GM19397 (cell line): Measurements from ENCODE around the gene CELSR3.

Experiments
- ATAC-seq: cut with Tn5 transposase; IDR thresholded peaks from one replicate; pipeline ENCODE4 v1.9.1; 2021; ENCODE audit warnings: mild to moderate bottlenecking, moderate library complexity; ENCODE audit not compliant: unreplicated experiment

Gene CELSR3

DNA sequence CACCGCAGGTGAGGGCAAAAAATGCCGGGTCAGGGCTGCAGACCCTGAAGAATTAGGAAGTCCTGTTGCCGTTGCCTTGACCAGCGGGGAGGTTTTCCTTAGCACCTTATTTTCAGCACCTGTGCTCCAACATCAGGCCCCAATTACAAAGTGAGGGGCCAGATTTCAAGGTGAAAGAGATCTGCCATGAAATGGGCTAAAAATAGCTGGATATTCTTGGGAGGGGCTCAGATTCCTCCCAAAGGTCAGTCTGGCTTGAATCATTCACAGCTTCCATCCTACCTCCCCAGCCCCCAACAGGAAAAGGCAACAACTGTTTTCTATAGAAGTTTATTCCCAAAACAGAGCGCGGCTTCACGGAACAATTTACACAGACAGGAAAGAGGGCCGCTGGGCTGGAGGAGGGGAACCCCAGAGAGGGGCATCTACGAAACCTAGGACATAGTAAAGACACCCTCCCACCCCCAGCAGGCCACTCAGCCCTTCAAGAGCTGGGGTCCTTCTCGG lies 26.5 kb downstream of the CELSR3 start:
- ATAC-seq = no peak

DNA sequence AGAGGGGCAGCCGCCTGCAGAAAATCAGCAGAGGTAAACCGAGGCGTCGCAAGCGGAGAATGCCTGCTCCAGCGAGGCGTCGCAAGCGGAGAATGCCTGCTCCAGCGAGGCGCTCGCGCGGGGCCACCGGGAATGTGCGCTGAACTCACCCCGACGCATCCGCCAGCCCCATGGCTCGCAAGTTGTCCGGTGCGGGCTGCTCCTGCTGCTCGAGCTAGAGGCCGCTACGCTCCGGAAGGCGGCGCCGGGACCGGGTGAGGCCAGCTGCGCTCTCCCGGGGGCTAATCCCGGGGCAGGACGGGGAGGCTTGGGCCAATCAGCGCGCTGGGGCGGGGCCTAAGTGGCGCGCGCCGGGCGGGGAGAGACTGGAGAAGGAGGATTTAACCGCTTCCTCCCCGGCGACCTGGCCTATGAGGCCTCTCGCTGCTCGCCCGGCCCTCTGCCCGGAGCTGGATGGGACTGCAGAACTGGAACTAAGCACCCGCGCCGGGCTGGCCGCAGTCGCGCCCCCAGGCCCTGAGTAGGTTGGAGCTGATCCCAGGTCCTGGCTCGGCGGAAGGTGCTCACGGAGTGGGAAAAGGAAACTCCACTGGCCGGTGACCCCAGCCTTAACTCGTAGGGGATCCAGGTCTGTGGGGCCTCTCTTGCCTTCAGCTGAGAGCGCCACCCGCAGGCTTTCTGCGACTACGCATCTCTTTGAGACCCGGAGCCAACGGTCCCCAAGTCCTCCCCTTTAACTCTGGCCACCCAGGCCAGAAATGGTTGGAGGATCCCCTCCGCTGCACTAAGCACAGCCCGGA lies 27.3 kb downstream of the CELSR3 start, which contains the start of gene SLC26A6:
TSS of gene SLC26A6 (minus strand) at position 240 of the 800 bp plus-strand sequence. CDS start at position 172, 68 bp downstream.
- peak; percentile 86 for ATAC-seq

DNA sequence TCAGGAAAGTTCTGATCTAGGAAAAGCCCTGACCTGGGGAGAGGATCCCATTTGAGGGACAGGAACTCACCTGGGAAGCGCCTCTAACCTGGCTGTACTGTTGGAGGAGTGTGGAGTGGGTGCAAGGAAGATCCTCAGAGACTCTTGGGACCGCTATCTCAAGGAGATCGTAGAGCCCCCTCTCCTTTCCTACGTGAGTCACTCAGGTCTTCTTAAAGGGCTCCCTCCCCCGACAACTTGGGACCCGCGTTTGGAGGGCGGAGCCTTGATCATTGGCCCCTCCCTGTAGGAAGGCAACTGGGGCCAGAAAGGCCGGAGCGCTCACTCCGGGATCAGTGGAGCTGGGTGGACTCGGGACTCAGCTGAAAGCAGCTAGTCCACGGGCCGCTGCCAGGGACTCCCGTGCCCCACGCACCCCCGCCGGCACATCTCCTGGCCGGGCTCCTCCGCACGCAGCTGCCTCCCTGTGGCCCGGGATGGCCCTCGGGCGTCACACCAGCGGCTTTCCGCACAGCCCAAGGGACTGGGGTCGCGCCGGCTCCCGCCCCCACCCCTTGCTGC lies 27.9 kb downstream of the CELSR3 start:
- peak; percentile 17 for ATAC-seq

DNA sequence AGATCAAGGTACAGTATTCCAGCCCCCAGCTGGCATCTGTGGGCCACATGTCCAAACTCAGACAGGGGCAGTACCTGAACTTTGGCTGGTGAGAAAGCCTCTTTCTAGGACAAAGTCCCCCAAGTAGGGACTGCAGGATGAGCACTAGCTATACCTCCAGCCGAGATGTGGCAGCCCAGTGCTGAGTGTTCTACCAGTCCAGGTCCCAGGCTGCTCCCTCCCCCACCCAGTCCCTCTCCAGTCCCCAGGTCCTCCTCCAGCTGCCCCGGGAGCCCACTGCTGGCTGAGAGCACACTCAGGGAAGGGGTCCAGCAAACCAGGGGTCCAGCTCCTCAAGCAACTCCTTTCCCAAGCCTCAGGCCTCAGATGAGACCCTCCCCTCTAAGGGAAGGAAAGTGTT lies 28.9 kb downstream of the CELSR3 start:
- no peak for ATAC-seq

DNA sequence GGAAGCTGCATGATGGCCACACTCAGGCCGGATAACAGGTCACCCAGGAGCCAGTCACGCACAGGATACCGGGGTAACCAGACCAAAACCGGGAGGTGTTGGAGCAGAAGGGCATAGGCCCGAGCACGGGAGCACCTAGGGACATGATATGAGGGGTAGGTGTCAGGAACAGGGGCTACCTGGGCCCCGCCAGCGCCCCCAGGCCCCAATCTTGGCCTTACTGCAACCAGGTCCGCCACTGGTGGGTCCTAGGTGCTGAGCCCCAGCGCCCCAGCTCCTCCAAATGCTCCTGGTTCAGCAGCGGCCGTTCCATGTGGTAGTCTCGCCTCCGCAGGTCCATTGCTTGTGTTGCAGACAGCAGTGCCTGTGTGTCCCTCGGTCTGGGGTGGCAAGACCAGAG lies 29.4 kb downstream of the CELSR3 start:
- ATAC-seq = no peak

DNA sequence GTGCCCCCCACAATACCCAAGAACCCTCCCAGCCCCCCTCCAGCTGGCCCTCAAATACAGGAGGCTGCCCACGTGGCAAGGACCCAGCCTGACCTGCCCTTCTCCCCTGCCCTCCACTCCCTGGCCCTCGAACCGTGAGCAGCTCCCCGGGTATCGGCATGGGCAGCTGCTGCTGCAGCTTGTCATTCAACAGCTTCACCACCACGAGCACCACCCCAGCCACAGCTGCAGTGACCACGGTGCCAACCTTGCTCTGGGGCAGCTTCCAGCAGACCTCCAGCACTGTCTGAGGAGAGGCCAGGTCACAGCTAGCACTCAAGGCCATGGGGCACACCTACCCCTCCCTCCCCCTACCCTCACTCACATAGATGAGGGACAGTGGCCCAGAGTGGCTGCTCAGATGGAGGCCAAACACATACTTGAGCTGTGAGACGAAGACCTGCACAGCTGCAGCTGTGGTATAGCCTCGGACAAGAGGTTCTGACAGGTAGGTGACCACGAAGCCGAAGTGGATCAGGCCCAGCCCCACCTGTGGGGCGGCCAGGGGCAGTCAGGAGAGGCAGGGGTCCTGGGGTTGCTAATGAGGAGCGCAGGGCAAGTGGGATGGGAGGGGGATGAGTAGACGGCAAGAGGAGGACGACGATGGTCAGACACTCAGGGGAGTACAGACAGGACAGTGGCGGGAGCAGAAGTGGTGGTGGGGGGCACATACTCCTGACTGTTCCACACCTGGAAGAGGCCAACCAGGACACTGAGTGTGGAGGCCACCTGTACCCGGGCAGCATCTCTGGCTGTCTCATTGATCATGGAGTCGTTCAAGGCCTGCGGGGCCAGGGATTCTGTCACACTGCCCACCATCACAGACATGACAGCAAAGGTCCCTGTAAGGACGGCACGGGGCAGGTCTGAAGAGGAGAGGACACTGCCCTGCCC lies 30.9 kb downstream of the CELSR3 start:
- no peak for ATAC-seq

DNA sequence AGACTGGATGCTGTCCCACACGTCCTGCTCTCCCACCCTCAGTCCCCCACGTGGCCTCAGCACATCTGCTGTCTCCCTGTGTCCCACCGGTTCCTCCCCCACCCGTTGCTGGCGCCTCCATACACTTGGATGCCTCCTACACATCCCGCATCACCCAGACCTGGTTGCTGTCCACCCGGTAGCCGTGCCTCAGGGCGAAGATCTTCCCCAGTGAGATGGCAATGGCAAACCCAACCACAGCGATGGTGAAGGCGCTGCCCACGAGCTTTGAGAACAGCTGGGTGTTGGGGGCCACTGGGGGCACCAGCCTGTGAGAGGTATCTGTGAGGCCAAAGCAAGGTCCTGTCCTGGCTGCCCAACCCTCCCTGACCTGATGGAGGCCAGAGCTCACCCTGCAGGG lies 31.9 kb downstream of the CELSR3 start:
- no peak for ATAC-seq

DNA sequence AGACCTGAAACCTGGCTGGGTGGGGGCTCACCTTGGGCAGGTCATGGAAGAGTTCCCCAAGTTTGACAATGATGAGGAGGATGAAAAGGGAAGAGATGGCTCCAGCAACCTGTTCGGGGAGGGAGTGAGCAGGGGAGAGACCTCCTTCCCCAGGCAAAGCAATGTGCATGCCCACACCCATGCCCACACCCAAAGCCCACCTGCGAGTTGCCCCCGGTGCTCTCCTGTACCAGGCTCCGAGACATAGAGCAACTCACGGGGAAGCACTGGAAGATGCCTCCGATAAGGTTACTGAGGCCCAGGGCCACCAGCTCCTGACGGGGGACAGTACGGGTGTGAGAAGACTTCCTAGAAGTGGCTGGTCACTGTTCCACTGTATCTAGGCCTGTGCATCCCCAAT lies 32.3 kb downstream of the CELSR3 start:
- ATAC-seq = no peak

DNA sequence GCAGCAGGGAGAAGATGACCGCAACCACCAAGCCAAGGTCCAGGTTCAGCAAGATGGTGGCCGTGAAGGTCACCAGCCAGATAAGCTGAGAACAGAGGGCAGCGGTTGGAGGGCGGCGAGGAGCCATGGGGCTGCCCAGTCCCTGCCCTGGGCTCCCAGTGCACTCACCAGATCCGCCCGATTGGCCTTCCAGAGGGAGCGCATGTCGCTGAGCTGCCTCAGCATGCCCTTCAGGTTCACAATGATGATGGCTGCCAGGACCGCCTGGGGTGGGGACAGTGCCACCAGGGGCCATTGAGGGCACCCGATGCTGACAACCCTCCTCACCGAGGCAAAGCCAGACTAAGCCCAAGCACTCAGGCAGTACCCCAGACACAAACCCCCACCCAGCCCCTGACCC lies 32.8 kb downstream of the CELSR3 start:
- no peak for ATAC-seq

DNA sequence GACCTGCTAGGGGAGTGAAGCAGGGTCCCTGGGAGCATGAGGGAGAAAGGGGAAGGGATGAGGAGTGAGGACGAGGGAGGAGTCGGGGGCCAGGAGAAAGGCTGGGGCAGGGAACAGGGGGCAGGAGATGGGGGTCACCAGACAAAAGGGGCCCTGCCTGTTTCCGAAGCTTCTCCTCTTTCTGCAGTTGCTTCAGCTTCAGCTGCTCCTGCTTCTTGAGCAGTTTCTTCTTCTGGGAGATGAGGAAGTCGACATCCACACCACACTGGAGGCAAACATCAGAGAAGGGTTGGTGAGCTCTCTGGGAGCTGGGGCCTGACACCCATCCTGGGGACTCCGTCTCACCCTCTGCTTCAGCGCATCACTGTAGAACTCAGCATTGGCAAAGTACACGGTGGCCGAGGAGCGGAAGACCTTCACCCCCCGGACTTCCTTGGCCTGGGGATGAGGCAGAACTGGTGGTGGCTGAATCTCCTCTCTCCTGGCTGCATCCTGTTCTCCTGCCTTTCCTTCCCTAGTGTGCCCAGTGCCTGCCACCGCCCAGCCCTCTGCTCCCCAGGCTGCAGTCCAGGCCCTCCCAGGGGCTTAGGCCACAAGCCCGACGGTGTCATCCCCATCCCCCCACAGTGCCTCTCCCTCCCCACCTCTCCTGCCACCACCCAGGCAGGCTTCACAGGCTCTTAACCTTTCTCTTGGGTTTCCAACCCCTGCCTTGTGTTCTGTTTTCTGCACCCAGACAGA lies 34.2 kb downstream of the CELSR3 start:
- no peak for ATAC-seq

DNA sequence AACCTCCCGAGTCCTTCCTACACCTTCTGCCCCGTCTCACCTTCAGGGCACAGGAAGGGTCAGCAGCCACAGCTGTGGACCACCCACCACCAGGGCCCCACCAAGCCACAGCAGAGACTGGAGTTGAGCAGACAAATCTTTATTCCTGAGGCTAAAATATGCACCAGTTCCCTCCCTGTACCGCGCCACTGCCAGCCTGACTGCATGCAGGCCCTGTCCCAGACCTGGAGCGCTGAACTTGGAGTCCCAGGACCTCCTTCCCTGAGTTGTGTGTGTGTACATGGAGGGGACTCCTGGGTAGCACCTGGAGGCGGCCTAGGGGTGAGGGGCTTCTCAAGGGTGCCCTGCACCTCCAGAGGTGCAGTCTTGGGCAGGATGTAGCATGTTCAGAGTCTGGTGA lies 37.1 kb downstream of the CELSR3 start:
- no peak for ATAC-seq

DNA sequence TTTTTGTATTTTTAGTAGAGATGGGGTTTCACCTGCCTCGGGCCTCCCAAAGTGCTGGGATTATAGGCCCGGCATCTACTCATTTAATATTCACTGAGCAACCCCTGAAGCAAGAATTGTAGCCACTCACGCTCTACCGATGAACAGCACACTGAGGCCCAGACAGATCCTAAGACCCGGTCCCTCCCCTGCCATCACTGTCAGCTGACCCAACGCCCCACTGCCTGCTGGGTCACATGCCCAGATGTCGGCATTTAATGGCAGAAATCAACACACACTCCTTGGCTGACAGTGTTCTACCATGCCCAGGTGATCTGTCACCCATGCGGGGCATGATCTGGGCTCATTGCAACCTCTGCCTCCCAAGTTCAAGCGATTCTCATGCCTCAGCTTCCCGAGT lies 37.9 kb downstream of the CELSR3 start:
- no peak for ATAC-seq

DNA sequence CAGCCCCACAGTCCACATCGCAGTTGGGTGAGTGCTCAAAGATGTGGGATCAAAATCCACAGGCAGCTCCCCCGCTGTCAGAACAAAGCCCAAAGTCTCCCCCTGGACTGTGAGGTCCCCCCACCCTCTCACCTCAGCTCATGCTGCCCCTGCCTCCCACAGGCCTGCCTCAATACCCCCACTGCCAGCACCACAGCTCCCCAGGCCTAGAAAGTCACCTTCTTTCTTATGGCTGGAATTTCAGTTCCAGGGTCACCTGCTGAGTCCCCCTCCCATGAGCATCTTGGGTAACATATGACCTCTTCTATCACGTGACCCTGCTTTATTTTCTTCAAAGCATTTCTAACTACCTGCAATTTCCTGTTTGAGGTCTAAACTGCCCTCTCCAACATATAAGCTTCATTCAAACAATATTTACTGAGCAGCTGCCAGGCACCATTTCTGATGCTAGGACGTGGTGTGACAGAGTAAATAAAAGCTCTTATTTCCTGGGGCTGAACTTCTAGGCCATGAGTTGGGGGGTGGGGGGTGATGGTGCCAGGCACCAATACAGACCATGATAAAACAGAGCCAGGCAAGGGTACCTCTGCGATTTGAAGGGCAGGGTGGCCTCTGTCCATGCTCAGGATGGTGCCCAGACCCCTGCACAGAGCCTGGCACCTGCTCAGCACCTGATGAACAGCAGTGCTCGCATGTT lies 38.7 kb downstream of the CELSR3 start:
- no peak for ATAC-seq

DNA sequence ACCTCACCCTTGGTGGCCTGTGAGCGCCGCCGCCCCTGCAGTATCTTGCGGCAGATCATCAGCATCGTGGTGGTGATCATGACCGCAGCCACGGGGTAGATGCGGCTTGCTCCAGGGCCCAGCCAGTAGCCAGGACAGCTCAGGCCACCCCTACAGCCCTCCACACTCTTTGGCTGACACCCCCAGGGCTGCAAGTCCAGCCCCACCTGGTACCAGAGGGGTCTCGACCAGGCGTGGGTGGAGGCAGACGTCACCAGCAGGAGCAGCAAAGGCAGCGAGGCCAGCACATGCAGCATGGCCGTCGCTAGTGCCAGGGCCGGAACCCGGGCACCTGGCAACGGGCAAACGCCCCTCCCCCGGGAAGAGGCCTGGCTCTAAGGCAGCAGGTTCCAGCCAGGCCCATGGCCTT lies 41.2 kb downstream of the CELSR3 start, which contains the start of gene TMEM89:
TSS of gene TMEM89 (minus strand) at position 309 of the 409 bp plus-strand sequence. CDS start at position 296, 13 bp downstream.
- no peak for ATAC-seq

DNA sequence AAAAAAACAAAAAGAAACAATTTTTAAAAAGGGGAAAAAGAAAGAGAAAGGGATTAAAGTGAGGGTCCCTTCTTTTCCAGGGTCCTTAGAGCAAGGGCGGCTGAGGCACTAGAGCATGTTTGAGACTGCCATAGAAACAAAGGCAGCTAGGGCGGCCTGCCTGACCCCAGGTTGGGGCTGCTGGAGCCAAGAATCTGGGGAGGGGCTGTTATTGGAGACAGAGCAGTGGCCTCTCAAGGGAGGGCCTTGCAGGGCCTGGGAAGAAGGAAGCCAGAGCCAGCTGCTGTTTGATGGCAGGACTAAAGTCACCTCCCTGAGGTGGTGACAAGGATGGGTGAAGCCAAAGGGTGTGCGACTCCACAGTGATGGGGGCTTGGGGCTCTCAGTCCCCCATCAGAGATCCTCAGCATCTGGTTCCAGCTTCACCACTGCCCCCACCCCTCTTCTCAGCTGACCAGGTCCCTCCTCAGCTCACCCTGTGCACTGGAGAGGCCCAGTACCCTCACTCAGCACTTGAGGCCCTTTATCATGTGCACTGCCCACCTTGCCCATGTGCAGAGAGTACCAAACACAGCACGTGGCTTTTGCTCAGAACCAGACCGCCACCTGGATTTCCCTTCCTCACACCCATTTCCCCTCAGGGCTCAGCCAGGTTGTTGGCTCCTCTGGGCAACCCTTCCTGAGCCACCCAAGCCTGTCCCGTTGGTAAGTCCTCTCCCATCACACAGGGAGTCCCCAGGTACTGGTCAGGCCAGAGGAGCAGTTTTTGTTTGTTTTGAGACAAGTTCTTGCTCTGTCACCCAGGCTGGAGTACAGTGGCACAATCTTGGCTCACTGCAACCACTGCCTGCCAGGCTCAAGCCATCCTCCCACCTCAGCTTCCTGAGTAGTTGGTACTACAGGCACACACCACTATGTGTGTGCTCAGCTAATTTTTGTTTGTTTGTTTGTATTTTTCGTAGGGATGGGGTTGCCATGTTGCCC lies 42.9 kb downstream of the CELSR3 start:
- no peak for ATAC-seq

DNA sequence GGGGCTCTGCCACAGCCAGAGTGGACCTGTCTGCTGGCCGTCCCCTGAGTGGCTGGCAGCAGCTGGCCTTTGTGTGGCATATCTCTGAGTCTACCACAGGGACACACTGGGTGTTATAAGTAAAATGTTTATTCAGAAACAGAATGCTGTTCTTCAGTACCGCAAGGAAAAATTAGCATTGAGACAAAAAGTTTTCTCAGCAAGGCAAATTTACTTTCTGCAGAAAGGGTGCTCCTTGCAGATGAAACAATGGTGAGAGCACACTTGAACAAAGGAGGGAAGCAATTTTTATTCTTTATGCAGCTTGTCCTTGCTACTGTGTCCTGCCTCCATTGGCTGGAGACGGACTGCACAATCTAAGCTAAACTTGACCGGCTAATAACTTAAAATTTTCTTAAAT lies 45.1 kb downstream of the CELSR3 start:
- ATAC-seq = no peak

DNA sequence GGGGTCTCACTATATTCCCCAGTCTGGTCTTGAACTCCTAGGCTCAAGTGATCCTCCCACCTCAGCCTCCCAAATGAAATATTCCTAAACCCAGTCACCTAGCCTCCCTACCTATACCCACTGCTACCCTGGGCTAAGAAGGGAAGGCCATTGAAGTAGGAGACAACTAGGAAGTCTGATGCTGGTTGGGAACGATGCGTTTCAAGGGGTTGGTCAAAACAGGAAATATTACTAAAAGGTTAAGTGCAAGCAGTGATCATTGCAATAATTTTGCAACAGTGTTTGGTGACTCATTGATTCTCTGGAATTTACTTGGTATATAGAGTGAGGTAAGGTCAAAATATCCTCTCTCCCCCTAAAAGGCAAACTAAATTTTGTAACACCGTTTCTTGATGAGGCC lies 48.6 kb downstream of the CELSR3 start:
- ATAC-seq = no peak

DNA sequence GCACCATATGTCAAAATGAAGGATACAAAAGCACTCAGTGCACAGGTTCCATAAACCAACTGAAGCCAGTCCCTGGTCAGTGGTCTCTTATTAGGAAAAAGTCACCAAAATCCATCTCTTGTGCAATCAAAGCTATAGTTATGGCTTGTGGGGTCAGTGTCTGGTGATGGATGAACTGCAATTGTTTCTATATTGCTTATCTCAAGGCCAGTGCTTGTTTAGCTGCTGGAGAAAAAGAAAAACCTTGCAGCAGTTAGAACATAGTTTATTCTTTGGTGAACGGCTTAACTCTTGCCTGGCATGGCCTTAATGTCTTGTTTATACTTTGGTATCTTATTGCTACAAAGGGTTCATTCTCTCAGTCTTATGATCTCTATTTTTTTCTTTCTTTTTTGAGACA lies 50.4 kb downstream of the CELSR3 start:
- no peak for ATAC-seq
